SK-N-SH treated with all-trans-retinoic acid at 6 μM for 48 hours (cell line): Measurements from ENCODE around the gene LYZ.
A peak's percentile ranks its signal among the peaks of the same experiment; 100 is the strongest.

Experiments used
- ATAC-seq: fragments of 200-7000 bp; cut with Tn5 transposase; 3 replicates; pipeline ENCODE4 v1.9.1; 2020; ENCODE audit warnings: mild to moderate bottlenecking, moderate library complexity
- ARNTL ChIP-seq: fragments of 450-650 bp; formaldehyde crosslinking; IDR thresholded peaks from 2 replicates; pipeline ENCODE4 v1.5.0; 2020; ENCODE audit warnings: low read depth, mild to moderate bottlenecking, moderate library complexity, borderline replicate concordance
- ESRRG ChIP-seq: fragments of 250-450 bp; sonication (Bioruptor Pico); IDR thresholded peaks from 2 replicates; pipeline ENCODE4 v1.6.1; 2021; ENCODE audit warnings: mild to moderate bottlenecking
- GLIS3 ChIP-seq: fragments of 250-450 bp; sonication (Bioruptor Pico); IDR thresholded peaks from 2 replicates; pipeline ENCODE4 v1.5.0; 2020; ENCODE audit warnings: mild to moderate bottlenecking, moderate library complexity
- OSR1 ChIP-seq: fragments of 250-450 bp; sonication (Bioruptor Pico); IDR thresholded peaks from 2 replicates; pipeline ENCODE4 v1.8.0; 2022; ENCODE audit warnings: moderate library complexity, mild to moderate bottlenecking, inconsistent platforms
- PPARA ChIP-seq: fragments of 250-450 bp; sonication (Bioruptor Pico); IDR thresholded peaks from 2 replicates; pipeline ENCODE4 v1.5.0; 2020; ENCODE audit warnings: mild to moderate bottlenecking, borderline replicate concordance
- RARB ChIP-seq: fragments of 250-450 bp; sonication (Bioruptor Pico); IDR thresholded peaks from 2 replicates; pipeline ENCODE4 v1.8.0; 2021; ENCODE audit warnings: mild to moderate bottlenecking, moderate library complexity
- SNAI2 ChIP-seq: fragments of 250-450 bp; sonication (Bioruptor Pico); IDR thresholded peaks from 2 replicates; pipeline ENCODE4 v1.5.0; 2020; ENCODE audit warnings: mild to moderate bottlenecking, moderate library complexity
- TCF4 ChIP-seq: fragments of 250-450 bp; sonication (Bioruptor Pico); IDR thresholded peaks from 2 replicates; pipeline ENCODE4 v1.8.0; 2021; ENCODE audit warnings: mild to moderate bottlenecking, moderate library complexity, borderline replicate concordance
- ZFP3 ChIP-seq: fragments of 250-450 bp; sonication (Bioruptor Pico); IDR thresholded peaks from 2 replicates; pipeline ENCODE4 v1.5.0; 2020; ENCODE audit warnings: mild to moderate bottlenecking, moderate library complexity
- ZFP30 ChIP-seq: fragments of 450-650 bp; formaldehyde crosslinking; IDR thresholded peaks from 2 replicates; pipeline ENCODE4 v1.5.0; 2022; ENCODE audit warnings: mild to moderate bottlenecking, moderate library complexity
- ZNF565 ChIP-seq: fragments of 450-650 bp; formaldehyde crosslinking; conservative IDR thresholded peaks from 2 replicates; pipeline ENCODE4 v1.5.0; 2020; ENCODE audit warnings: low read depth, mild to moderate bottlenecking, moderate library complexity
- ZNF70 ChIP-seq: fragments of 450-650 bp; formaldehyde crosslinking; IDR thresholded peaks from 2 replicates; pipeline ENCODE4 v1.5.0; 2020; ENCODE audit warnings: mild to moderate bottlenecking, moderate library complexity
- ZNF8 ChIP-seq: fragments of 450-650 bp; formaldehyde crosslinking; IDR thresholded peaks from 2 replicates; pipeline ENCODE4 v1.5.0; 2020; ENCODE audit warnings: mild to moderate bottlenecking, moderate library complexity
- TF ChIP-seq, protein P1 (sequence below): fragments of 250-450 bp; sonication (Bioruptor Pico); IDR thresholded peaks from 2 replicates; pipeline ENCODE4 v1.8.0; 2020; ENCODE audit warnings: mild to moderate bottlenecking, moderate library complexity, borderline replicate concordance
- TF ChIP-seq, protein P2 (sequence below): fragments of 250-450 bp; sonication (Bioruptor Pico); IDR thresholded peaks from 2 replicates; pipeline ENCODE4 v1.8.0; 2021; ENCODE audit warnings: low read depth, mild to moderate bottlenecking, moderate library complexity, borderline replicate concordance
- TF ChIP-seq, protein P3 (sequence below): fragments of 250-450 bp; sonication (Bioruptor Pico); IDR thresholded peaks from 2 replicates; pipeline ENCODE4 v1.5.1; 2021; ENCODE audit warnings: mild to moderate bottlenecking, moderate library complexity
- TF ChIP-seq, protein P4 (sequence below): fragments of 250-450 bp; sonication (Bioruptor Pico); IDR thresholded peaks from 2 replicates; pipeline ENCODE4 v1.5.0; 2020; ENCODE audit warnings: mild to moderate bottlenecking, moderate library complexity

LYZ gene

DNA sequence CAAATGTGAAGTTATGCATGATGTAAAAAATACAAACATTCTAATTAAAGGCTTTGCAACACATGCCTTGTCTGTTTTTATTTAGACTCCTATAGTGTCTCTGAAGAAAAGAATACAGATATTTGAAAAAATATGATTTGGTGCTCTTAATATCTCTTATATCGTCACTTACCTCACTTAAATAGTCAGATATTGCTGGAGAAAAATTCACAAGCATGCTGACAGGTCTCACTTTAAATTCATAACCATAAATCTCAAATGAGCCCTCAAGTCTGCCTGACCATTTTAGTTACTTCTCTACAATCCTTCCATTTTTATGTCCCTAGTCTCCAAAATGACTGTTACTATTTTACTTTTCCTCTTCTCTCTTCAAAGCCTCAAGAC is 6.0 kb downstream of the LYZ start:
- no peak for ATAC-seq
- TF ChIP-seq ZFP3 (CRISPR knock-in tag) = no peak
- TF ChIP-seq ESRRG (CRISPR knock-in tag) = no peak
- TF ChIP-seq ZFP30 (CRISPR knock-in tag) = no peak
- TF ChIP-seq, all 23 proteins: peak for 0

DNA sequence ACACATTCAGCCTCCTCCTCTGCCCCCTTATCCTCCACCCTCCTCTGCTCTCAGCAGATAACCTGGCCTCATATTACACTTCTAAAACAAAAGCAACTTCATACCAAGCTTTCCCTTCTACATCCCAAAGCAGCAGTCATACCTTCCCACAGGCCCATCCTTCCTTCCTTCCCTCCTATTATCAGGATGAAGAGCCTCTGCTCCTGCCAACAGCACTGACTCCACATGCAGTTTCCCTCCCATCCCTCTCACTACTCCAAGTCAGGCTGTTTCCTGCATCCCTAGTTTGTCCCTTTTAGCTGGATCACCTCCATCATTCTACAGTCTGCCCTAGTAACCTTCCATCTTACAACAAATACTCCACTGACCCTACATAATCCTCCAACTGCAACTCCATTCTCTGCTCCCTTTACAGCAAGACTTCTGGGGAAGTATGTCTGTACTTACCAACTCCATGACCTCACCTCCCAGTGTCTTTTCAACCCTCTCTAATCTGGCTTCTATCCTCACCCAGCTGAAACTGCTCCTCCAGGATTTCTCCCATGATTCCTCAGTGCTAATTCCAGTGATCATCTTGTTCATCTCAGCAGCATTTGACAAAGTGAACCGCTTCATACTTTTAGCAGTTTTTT is 6.5 kb downstream of the LYZ start:
- TF ChIP-seq ZNF565 (CRISPR knock-in tag) (no peak), ZFP3 (CRISPR knock-in tag) (no peak)
- ATAC-seq = no peak

DNA sequence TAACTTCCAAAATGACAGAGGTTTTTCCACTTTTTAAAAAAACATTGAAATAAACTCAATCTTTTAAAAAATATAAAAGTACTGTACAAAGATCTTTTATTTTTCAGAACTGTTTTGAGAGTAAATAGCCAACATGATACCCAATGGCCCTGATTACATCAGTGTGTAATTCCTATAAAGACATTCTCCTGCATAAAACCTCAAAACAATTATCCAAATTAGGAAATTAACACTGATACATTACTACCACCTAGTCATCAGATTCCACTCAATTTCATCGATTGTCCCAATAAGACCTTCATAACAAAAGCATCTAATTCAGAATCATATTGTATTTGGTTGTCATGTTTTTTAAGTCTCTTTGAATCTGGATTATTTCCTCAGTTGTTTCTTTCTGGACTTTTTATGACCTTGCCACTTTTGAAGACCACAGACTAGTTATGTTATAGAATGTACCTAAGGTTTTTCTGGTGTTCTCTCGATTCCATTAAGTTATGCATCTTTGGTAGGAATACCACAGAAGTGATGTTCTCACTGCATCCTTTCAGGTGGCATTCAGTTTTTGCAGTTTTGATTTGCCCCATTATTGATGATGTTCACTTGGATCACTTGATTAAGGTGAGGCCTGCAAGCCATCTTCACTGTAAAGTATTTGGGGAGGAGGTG is 7.3 kb downstream of the LYZ start:
- ATAC-seq = no peak
- no peak for TF ChIP-seq ZFP3 (CRISPR knock-in tag)
- TF ChIP-seq, protein P1, sequence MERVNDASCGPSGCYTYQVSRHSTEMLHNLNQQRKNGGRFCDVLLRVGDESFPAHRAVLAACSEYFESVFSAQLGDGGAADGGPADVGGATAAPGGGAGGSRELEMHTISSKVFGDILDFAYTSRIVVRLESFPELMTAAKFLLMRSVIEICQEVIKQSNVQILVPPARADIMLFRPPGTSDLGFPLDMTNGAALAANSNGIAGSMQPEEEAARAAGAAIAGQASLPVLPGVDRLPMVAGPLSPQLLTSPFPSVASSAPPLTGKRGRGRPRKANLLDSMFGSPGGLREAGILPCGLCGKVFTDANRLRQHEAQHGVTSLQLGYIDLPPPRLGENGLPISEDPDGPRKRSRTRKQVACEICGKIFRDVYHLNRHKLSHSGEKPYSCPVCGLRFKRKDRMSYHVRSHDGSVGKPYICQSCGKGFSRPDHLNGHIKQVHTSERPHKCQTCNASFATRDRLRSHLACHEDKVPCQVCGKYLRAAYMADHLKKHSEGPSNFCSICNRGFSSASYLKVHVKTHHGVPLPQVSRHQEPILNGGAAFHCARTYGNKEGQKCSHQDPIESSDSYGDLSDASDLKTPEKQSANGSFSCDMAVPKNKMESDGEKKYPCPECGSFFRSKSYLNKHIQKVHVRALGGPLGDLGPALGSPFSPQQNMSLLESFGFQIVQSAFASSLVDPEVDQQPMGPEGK (CRISPR knock-in tag) = no peak
- TF ChIP-seq RARB = no peak
- TF ChIP-seq, protein P2, sequence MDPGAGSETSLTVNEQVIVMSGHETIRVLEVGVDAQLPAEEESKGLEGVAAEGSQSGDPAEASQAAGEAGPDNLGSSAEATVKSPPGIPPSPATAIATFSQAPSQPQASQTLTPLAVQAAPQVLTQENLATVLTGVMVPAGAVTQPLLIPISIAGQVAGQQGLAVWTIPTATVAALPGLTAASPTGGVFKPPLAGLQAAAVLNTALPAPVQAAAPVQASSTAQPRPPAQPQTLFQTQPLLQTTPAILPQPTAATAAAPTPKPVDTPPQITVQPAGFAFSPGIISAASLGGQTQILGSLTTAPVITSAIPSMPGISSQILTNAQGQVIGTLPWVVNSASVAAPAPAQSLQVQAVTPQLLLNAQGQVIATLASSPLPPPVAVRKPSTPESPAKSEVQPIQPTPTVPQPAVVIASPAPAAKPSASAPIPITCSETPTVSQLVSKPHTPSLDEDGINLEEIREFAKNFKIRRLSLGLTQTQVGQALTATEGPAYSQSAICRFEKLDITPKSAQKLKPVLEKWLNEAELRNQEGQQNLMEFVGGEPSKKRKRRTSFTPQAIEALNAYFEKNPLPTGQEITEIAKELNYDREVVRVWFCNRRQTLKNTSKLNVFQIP (CRISPR knock-in tag) = no peak
- TF ChIP-seq PPARA (CRISPR knock-in tag) = no peak
- TF ChIP-seq ARNTL = no peak
- TF ChIP-seq ZNF8 (CRISPR knock-in tag) = no peak
- no peak for TF ChIP-seq ZNF70
- no peak for TF ChIP-seq TCF4 (CRISPR knock-in tag)
- TF ChIP-seq, protein P3, sequence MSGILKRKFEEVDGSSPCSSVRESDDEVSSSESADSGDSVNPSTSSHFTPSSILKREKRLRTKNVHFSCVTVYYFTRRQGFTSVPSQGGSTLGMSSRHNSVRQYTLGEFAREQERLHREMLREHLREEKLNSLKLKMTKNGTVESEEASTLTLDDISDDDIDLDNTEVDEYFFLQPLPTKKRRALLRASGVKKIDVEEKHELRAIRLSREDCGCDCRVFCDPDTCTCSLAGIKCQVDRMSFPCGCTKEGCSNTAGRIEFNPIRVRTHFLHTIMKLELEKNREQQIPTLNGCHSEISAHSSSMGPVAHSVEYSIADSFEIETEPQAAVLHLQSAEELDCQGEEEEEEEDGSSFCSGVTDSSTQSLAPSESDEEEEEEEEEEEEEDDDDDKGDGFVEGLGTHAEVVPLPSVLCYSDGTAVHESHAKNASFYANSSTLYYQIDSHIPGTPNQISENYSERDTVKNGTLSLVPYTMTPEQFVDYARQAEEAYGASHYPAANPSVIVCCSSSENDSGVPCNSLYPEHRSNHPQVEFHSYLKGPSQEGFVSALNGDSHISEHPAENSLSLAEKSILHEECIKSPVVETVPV (CRISPR knock-in tag) = no peak
- TF ChIP-seq, protein P4, sequence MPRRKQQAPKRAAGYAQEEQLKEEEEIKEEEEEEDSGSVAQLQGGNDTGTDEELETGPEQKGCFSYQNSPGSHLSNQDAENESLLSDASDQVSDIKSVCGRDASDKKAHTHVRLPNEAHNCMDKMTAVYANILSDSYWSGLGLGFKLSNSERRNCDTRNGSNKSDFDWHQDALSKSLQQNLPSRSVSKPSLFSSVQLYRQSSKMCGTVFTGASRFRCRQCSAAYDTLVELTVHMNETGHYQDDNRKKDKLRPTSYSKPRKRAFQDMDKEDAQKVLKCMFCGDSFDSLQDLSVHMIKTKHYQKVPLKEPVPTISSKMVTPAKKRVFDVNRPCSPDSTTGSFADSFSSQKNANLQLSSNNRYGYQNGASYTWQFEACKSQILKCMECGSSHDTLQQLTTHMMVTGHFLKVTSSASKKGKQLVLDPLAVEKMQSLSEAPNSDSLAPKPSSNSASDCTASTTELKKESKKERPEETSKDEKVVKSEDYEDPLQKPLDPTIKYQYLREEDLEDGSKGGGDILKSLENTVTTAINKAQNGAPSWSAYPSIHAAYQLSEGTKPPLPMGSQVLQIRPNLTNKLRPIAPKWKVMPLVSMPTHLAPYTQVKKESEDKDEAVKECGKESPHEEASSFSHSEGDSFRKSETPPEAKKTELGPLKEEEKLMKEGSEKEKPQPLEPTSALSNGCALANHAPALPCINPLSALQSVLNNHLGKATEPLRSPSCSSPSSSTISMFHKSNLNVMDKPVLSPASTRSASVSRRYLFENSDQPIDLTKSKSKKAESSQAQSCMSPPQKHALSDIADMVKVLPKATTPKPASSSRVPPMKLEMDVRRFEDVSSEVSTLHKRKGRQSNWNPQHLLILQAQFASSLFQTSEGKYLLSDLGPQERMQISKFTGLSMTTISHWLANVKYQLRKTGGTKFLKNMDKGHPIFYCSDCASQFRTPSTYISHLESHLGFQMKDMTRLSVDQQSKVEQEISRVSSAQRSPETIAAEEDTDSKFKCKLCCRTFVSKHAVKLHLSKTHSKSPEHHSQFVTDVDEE (CRISPR knock-in tag) = no peak

DNA sequence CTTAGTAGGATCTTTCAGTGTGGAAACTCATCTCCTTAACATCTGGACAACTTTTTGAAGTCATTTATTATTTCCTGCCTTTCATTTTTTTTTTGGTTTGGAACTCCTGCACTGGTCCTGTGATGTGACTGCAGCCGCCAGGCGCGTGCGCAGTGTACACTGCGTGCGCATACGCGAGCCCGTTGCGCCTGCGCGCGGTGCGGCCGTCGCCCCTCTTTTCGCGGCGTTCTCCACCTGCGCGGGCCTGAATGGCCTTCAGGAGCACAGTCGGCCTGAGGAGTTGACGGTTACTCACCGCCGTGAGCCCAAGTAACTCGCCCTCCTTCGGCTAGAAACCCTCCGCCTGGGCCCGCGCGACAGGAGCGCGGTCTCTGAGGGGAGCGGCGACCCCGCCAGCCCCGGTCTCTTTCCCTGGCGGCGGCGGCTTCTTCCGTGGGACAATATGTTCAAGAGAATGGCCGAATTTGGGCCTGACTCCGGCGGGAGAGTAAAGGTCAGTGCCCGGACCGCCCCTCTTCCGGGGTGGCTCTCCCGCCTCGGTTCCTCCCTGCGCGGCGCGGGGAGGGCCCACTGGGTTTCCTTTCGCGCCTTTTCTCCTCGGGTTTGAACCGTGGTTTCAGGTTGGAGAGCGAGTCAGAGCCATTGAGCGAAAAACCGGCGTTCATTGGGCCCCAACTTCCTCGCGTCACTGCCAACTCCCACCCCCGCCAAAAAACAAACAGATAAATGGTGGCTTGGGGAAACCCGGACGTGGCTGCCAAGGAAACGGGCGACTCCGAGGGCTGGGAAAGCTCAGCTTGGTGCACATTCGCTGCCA is 11.6 kb downstream of the LYZ start, which contains the start of gene YEATS4:
TSS of gene YEATS4 (plus strand) at position 213 of the 817 bp plus-strand sequence. CDS start at position 443, 230 bp downstream.
- TF ChIP-seq ESRRG (CRISPR knock-in tag) = no peak
- TF ChIP-seq ARNTL = no peak
- no peak for TF ChIP-seq OSR1
- TF ChIP-seq ZFP3 (CRISPR knock-in tag) = no peak
- 0 out of 2 replicates have a peak, but pooled peaks have one; percentile 23 for TF ChIP-seq GLIS3
- TF ChIP-seq, protein P4 (CRISPR knock-in tag) = no peak
- TF ChIP-seq SNAI2 = no peak
- ATAC-seq = peak; percentile 95
